Suprapubic skin (tissue), 3 donors: Measurements from ENCODE around the gene KCNK4.

ENCODE experiments used
- CTCF ChIP-seq, 2 donors: fragments of 200-600 bp in 1 of 2; fragments of 450-650 bp in 1 of 2; sonication (generic) in 1 of 2; IDR thresholded peaks; one replicate each; pipeline ENCODE4 v1.5.1; 2016 to 2019; ENCODE audit warnings: antibody characterized with exemption in 2 of 2, mild to moderate bottlenecking in 1 of 2, moderate library complexity in 1 of 2
- EP300 ChIP-seq: sonication (generic); formaldehyde crosslinking; IDR thresholded peaks from one replicate; pipeline ENCODE4 v1.6.1; 2017; ENCODE audit warnings: antibody characterized with exemption
- POLR2A ChIP-seq, 2 donors: fragments of 450-650 bp; IDR thresholded peaks; one replicate each; pipeline ENCODE4 v1.6.1; 2017; ENCODE audit warnings: antibody characterized with exemption in 2 of 2, mild to moderate bottlenecking in 2 of 2, moderate library complexity in 2 of 2

- TF ChIP-seq POLR2A (IDR thresholded peaks at IDR 0.05) (no peak), CTCF (IDR thresholded peaks at IDR 0.05) (no peak), EP300 (no peak)
Observed at GRCh38 chr11:64296236-64296635, 5.1 kb downstream of the KCNK4 start.
